ENCODE results near the gene STUM.

The STUM gene

DNA sequence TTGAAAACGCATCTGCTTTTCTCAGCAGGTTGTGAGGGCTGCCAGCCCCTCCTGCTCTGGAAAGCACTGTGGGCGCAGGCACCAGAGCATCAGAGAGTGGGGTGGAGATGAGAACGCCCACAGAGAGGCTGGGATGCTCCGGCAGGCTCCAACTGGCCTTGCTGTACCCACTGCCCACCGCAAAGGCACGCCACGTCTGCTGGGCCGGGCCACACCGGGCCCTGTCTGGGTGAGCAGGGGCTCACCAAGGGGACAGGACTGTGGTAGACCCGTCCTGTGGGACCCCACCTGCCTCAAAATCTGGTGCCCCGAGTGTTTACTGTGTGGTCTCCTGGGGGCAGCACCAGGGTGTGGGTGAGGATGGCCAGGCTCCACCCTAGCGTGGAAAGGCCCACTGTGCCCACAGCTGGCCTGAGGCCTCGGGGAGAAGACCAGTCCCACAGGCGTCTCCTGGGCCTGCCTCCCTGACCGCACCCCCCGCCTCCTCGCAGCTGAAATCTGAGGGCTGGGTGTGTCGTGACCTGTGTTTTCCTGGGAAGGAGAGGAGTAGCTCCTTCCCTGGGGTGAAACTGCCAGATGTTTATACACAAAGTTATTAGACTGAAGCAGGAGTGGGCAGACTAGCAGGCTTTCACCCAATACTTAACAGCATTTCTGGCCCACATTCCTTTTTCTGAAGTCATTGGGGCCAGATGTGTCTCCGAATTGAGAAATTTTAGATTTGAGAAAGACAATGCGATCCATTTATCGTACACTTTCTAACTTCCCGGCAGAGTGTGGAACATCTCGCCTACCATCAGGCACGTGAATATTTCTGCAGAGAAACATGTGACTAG, 53.8 kb downstream of the STUM start:
- DNase-seq (ENCODE audit: low read depth) = no peak
- no peak for TF ChIP-seq CTCF (IDR thresholded peaks at IDR 0.05; ENCODE audit: insufficient read depth, low read depth, low read length, missing control alignments)
- no peak overlapping the region for H3K4me3 ChIP-seq (ENCODE audit: low read depth, low read length)

DNA sequence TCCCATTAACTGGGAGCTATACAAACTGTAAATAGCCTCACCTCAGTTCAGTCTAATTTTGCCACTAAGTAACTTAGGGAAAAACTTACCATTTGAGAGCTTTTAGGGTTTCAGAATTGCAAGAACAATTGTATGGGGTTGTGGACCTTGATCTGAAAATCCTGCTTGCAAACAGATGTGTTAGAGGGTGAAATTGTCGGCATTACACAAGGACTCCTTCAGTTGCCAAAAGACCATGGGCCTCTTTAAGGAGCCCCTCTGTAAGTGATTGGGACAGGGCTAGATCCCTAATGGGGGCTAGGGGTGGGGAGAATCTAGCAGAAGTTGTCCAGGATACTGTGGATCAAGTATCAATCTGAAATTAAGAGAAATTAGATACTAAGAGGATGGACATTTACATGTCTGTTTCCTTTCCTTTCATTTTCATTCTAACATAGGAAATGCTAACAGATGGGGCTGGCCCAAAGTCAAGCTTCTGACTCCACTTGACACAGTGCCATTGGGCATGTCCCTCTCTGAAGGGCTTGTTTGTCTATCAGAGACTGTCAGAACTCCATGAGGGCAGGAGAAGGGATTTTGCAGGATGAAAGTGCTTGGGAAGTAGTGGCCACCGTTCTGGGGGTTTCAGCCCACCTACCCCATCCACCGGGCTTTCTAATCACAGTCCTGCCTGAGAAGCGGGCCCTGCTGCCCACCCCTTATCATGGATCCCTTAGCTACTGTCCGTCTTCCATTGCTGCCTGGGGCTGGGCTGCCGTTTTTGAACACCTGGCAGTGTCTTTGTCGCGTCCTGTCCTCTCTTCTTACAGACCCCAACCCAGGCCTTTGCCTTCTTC, 54.7 kb downstream of the STUM start:
- H3K4me3 ChIP-seq (ENCODE audit: low read depth, low read length) = no peak overlapping the region
- no peak for DNase-seq (ENCODE audit: low read depth)
- TF ChIP-seq CTCF (IDR thresholded peaks at IDR 0.05; ENCODE audit: insufficient read depth, low read depth, low read length, missing control alignments) = no peak

DNA sequence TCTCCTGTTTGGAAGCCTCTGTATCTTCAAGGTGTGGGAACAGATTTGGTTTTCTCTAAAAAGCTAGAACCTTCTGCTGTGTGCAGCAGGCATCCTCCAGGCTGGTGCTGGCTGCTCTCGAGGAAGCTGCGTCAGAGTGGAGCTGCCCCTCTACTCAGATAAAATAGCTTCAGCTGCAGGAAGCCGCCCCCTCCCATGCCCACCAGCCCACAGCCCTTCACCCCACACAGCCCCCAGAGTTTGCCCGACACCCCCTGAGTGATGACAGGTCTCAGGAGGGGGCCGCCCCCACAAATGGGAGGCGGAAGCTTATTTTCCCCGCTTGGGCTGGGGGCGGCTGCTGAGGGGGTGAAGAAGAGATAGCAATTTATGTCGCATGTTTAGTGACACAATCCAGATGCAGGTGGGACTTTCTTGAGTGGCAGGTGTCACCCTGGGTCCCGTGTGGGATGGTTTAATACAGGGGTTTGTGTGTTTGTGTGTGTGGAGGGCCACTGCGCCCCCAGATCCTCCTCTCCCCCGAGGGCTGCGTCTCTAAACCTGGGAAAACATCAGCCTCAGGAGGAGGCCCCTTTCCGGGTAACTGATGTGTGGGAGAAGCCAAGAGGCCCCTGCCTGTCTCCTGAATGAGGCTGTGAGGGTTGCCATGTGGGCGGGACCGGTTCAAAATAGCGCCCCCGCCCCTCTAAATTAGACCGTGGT, 55.4 kb downstream of the STUM start:
- TF ChIP-seq CTCF (IDR thresholded peaks at IDR 0.05; ENCODE audit: insufficient read depth, low read depth, low read length, missing control alignments) = no peak
- no peak overlapping the region for H3K4me3 ChIP-seq (ENCODE audit: low read depth, low read length)
- no peak for DNase-seq (ENCODE audit: low read depth)

DNA sequence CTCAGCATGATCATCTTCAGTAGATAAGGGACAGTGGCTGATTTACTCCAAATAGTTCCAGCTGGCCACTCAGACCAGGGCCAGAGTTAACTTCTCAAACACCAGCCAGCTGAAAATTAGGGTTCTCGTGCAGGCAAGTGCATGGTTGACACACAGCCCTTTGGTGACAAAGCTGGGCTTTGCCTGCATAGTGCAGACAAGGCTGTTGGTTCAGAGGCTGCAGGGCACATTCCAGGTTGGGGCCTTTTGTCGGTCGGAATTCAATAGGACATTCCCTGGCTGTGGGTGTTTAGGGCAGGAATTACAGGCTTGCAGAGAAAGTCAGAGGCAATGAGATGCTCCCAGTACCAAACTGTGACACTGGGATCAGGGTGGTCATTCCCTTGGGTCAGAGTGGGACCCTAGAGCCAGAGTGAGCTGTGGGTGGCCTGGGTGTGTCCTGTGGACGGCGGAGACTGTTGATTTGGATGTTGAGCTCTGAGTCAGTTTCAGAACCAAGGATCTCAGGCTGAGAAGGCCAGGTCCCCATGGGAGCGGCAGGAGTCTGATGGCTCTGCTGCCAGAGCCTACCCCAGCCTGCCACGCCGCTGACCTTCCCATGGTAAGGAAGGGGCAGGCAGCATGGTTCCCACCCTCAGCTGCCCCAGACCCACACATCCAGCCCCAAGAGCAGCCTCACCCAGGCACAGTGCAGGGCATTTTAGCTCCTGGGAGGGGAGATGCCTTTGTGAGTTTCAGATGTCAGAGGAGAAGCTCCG, 56.2 kb downstream of the STUM start:
- no peak for DNase-seq (ENCODE audit: low read depth)
- no peak overlapping the region for H3K4me3 ChIP-seq (ENCODE audit: low read depth, low read length)
- no peak for TF ChIP-seq CTCF (IDR thresholded peaks at IDR 0.05; ENCODE audit: insufficient read depth, low read depth, low read length, missing control alignments)

- no peak for DNase-seq (ENCODE audit: low read depth)
- no peak for TF ChIP-seq CTCF (IDR thresholded peaks at IDR 0.05; ENCODE audit: insufficient read depth, low read depth, low read length, missing control alignments)
- no peak overlapping the region for H3K4me3 ChIP-seq (ENCODE audit: low read depth, low read length)
Measured at GRCh38 chr1:226605318-226605950, 56.9 kb downstream of the STUM start.

Data from GM12865 (cell line).